Vagina (tissue), 2 donors: Measurements from ENCODE around the gene NUMB. TPM values are rescaled to one million over a fixed set of nuclear protein-coding genes. Genes with fewer than 3 reads are reported as not detected.

Experiments used
- DNase-seq, 2 donors: peaks; one replicate each; pipeline ENCODE4 v3.0.0-alpha.2; 2017; ENCODE audit errors: extremely low spot score in 2 of 2
- H3K27ac ChIP-seq: fragments of 200-600 bp; sonication (generic); one replicate; pipeline ENCODE4 v1.5.1; 2019
- H3K27me3 ChIP-seq: fragments of 200-600 bp; sonication (generic); one replicate; pipeline ENCODE4 v1.5.1; 2019
- H3K36me3 ChIP-seq, 2 donors: fragments of 200-600 bp; sonication (generic); one replicate each; pipeline ENCODE4 v1.5.1; 2017 to 2019
- H3K4me1 ChIP-seq: fragments of 200-600 bp; sonication (generic); one replicate; pipeline ENCODE4 v1.5.1; 2019
- H3K4me3 ChIP-seq, 2 donors: fragments of 200-600 bp; sonication (generic); 1 replicate in 1 of 2; 2 replicates in 1 of 2; pipeline ENCODE4 v1.5.1; 2016 to 2019
- H3K9me3 ChIP-seq: fragments of 200-600 bp; sonication (generic); one replicate; pipeline ENCODE4 v1.5.1; 2019
- POLR2A ChIP-seq, 2 donors: fragments of 450-650 bp; IDR thresholded peaks; one replicate each; pipeline ENCODE4 v1.6.1; 2017; ENCODE audit warnings: antibody characterized with exemption in 2 of 2, mild to moderate bottlenecking in 2 of 2, moderate library complexity in 2 of 2
- POLR2AphosphoS5 ChIP-seq, 2 donors: sonication (generic); formaldehyde crosslinking; IDR thresholded peaks; one replicate each; pipeline ENCODE4 v1.9.0; 2017; ENCODE audit warnings: antibody characterized with exemption in 2 of 2, mild to moderate bottlenecking in 2 of 2, low read depth in 1 of 2; ENCODE audit not compliant: insufficient read depth in 1 of 2
- intact Hi-C: fragments of 100-400 bp; cut with DNase I; formaldehyde crosslinking; loops from one replicate; pipeline ENCODE4 v1.15.1; 2023
- total RNA-seq: library from RNA; depleted of rRNA; stranded (reverse); fragments of >200 nt; gene quantifications from one replicate; pipeline ENCODE4 v1.2.3, GENCODE V29; 2016
- TF ChIP-seq, protein P1 (sequence below), 3 experiments: fragments of 450-650 bp in 2 of 3; fragments of 200-600 bp in 1 of 3; sonication (generic) in 1 of 3; IDR thresholded peaks; one replicate each; pipeline ENCODE4 v1.5.1; 2017 to 2019; ENCODE audit warnings: antibody characterized with exemption in 3 of 3, mild to moderate bottlenecking in 2 of 3, moderate library complexity in 2 of 3

Gene NUMB
- total RNA-seq, 1 donor from 2014 or later, result 48.1 TPM

DNA sequence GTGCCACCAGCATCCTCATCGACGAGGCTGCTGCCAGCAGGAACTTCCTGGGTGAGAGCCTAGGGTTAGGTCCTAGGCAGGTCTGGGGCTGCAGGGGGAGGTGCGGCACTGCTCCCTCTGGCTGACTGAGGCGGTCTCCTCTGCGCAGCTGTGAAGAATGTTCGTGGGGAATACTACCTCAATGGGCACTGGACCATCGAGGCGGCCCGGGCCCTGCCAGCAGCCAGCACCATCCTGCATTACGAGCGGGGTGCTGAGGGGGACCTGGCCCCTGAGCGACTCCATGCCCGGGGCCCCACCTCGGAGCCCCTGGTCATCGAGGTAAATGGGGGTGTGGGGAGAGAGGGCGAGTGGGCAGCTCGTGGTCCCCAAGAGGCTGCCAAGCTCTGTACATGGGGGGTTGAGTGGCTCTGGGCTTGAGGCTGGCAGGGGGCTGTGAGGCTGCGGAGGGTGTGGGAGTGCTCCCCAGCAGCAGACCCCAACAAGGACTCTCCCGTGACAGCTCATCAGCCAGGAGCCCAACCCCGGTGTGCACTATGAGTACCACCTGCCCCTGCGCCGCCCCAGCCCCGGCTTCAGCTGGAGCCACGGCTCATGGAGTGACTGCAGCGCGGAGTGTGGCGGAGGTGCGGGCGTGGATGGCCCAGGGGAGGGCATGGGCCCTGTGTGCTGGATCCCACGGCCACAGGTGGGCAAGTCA is 206.7 kb downstream of the NUMB start:
- no peak overlapping the region for H3K4me3 ChIP-seq
- no peak overlapping the region for H3K27ac ChIP-seq
- intact Hi-C loops, result no loop called here
- no peak for TF ChIP-seq POLR2AphosphoS5 (IDR thresholded peaks at IDR 0.05; ENCODE audit: insufficient read depth in 1 of 2, low read depth in 1 of 2)
- no peak for TF ChIP-seq POLR2A (IDR thresholded peaks at IDR 0.05)
- TF ChIP-seq, protein P1, sequence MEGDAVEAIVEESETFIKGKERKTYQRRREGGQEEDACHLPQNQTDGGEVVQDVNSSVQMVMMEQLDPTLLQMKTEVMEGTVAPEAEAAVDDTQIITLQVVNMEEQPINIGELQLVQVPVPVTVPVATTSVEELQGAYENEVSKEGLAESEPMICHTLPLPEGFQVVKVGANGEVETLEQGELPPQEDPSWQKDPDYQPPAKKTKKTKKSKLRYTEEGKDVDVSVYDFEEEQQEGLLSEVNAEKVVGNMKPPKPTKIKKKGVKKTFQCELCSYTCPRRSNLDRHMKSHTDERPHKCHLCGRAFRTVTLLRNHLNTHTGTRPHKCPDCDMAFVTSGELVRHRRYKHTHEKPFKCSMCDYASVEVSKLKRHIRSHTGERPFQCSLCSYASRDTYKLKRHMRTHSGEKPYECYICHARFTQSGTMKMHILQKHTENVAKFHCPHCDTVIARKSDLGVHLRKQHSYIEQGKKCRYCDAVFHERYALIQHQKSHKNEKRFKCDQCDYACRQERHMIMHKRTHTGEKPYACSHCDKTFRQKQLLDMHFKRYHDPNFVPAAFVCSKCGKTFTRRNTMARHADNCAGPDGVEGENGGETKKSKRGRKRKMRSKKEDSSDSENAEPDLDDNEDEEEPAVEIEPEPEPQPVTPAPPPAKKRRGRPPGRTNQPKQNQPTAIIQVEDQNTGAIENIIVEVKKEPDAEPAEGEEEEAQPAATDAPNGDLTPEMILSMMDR (IDR thresholded peaks at IDR 0.05), result no peak
- DNase-seq, result no peak
- no peaks in the 10 kb centered on the region for H3K9me3 ChIP-seq
- no peaks in the 10 kb centered on the region for H3K4me1 ChIP-seq
- no peaks in the 10 kb centered on the region for H3K27me3 ChIP-seq
- H3K36me3 ChIP-seq, result no peaks in the 10 kb centered on the region

DNA sequence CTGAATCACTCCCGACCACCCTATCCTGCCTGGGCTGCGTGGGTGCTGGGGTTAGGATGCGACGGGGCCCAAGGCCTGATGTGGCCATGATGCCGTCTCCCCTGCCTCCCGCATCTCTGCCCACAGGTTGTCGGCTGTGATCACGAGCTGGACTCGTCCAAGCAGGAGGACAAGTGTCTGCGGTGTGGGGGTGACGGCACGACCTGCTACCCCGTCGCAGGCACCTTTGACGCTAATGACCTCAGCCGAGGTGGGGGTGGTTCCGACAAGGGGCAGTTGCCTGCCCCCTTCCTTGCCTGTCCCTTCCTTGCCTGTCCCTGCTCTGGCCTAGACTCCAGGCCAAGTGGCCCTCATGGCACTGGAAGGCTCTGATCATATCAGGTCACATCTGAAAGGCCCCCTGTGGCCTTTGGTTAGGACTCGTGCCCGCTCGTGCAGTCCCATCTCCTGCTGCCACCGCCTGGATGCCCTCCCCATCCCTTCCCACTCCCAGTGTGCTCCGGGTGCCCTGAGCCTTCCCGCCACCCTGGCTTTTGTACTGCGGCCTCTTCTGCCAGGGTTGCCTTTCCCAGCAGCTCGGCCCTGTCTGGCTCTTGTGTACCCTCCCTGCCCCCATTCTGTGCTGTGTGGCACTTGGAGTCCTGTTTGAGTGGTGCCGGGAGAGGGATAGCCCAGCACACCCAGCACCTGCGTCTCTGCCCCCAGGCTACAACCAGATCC is 207.4 kb downstream of the NUMB start:
- Histone ChIP-seq H3K27ac (no peak overlapping the region), H3K9me3 (no peaks in the 10 kb centered on the region), H3K4me1 (no peaks in the 10 kb centered on the region), H3K36me3 (no peaks in the 10 kb centered on the region), H3K4me3 (no peak overlapping the region), H3K27me3 (no peaks in the 10 kb centered on the region)
- intact Hi-C loops, result no loop called here
- no peak for DNase-seq
- no peak for TF ChIP-seq POLR2AphosphoS5 (IDR thresholded peaks at IDR 0.05; ENCODE audit: insufficient read depth in 1 of 2, low read depth in 1 of 2)
- TF ChIP-seq, protein P1 (IDR thresholded peaks at IDR 0.05), result no peak
- no peak for TF ChIP-seq POLR2A (IDR thresholded peaks at IDR 0.05)

DNA sequence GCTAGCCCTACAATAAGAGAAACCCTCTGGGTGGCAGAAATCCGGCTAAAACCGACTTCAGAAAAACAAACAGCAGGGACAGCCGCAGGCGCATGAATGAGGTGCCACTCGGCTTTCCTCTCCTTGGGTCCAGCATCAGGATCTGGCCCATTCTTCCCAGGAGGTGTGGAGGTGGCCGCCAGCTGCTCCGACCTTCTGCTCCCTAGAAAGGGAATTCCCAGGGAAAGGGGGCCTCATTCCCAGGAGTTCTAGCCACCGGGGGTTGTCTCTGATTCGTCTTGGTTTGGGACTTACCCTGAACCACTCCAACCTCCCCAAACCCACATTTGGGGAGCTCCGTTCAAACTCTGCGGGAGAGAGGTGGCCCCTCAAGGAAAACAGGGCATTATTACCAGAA is 208.0 kb downstream of the NUMB start:
- Histone ChIP-seq H3K27me3 (no peaks in the 10 kb centered on the region), H3K4me3 (no peak overlapping the region), H3K36me3 (no peaks in the 10 kb centered on the region), H3K27ac (no peak overlapping the region), H3K9me3 (no peaks in the 10 kb centered on the region), H3K4me1 (no peaks in the 10 kb centered on the region)
- TF ChIP-seq POLR2A (IDR thresholded peaks at IDR 0.05), result no peak
- TF ChIP-seq, protein P1 (IDR thresholded peaks at IDR 0.05), result no peak
- no peak for TF ChIP-seq POLR2AphosphoS5 (IDR thresholded peaks at IDR 0.05; ENCODE audit: insufficient read depth in 1 of 2, low read depth in 1 of 2)
- intact Hi-C loops, result no loop called here
- no peak for DNase-seq

DNA sequence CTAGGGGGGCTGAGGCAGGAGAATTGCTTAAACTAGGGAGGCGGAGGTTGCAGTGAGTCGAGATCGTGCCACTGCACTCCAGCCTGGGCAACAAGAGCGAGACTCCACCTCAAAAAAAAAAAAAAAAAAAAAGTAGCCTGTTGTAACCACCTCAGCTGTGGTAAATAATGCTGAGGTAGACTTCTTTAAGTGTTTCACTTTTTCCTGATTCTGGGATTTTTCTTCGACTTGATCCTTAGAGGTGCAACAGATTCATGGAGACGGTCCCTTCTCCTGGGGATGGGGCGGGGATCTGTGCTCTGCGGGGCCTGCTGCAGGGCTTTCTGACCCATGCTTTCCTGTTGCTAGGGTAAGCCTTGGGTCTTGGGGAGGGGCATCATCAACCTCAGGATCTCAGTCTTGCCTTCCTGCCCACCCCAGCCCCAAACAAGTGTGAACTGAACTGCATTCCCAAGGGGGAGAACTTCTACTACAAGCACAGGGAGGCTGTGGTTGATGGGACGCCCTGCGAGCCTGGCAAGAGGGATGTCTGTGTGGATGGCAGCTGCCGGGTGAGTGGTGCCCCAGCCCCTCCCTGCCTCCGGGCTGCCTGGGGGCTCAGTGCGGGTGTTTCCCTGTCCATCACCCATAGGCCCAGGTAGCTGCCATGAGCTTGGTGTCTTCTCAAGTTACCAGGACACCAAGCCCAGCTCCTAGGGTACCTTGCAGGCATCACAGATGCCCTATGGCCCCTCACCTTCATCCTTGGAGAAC is 208.6 kb downstream of the NUMB start:
- TF ChIP-seq POLR2AphosphoS5 (IDR thresholded peaks at IDR 0.05; ENCODE audit: insufficient read depth in 1 of 2, low read depth in 1 of 2), result no peak
- no peak for TF ChIP-seq POLR2A (IDR thresholded peaks at IDR 0.05)
- TF ChIP-seq, protein P1 (IDR thresholded peaks at IDR 0.05), result no peak
- no peaks in the 10 kb centered on the region for H3K27me3 ChIP-seq
- H3K9me3 ChIP-seq, result no peaks in the 10 kb centered on the region
- no peak for DNase-seq
- H3K27ac ChIP-seq, result no peak overlapping the region
- no peaks in the 10 kb centered on the region for H3K36me3 ChIP-seq
- no peaks in the 10 kb centered on the region for H3K4me1 ChIP-seq
- no peak overlapping the region for H3K4me3 ChIP-seq
- intact Hi-C loops, result no loop called here
